ENCODE measurements around the gene MAPK8IP1. TPM values are rescaled to one million over a fixed set of nuclear protein-coding genes. Genes with fewer than 3 reads are reported as not detected.
"Not testable (repeated sequence)": the region's sequence is repeated elsewhere in the genome, so short reads cannot be mapped to it uniquely, and the experiment has no call there.

MAPK8IP1 gene
- total RNA-seq, 1 donor from 2014 or later = 11.5 TPM

GRCh38 chr11:45904309-45904915 is 19.0 kb downstream of the MAPK8IP1 start:
- no peaks in the 10 kb centered on the region for H3K9me3 Mint-ChIP-seq
- DNase-seq (ENCODE audit: low spot score in 2 of 2, unreplicated experiment in 2 of 2) = no peak
- no peaks in the 10 kb centered on the region for H3K36me3 Mint-ChIP-seq
- H3K4me3 Mint-ChIP-seq = no peak overlapping the region
- H3K27me3 Mint-ChIP-seq (ENCODE audit: low read depth) = peaks cover 5% of the 10 kb centered on the region
- H3K4me1 Mint-ChIP-seq = peaks cover 8% of the 10 kb centered on the region
- H3K27ac Mint-ChIP-seq = no peak overlapping the region
- TF ChIP-seq CTCF (IDR thresholded peaks at IDR 0.05; ENCODE audit: unreplicated experiment) = no peak

DNA sequence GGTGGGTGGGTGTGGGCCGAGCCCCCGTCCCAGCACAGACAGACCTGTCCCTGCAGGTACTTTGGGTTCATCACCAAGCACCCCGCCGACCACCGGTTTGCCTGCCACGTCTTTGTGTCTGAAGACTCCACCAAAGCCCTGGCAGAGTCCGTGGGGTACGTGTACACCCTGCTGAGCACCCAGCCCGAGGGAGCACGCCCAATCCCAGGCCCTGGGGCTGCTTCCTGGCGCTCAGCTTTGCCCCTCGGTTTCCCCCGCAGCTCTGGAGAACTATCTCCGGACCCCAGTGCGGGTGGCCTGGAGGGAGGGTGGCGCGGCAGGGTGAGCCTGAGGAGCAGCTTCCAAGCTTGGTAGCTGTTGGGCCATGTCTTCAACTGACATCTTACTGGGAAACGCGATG is 19.6 kb downstream of the MAPK8IP1 start:
- Mint-ChIP-seq H3K27me3 (ENCODE audit: low read depth) (peaks cover 5% of the 10 kb centered on the region), H3K4me3 (no peak overlapping the region), H3K4me1 (peaks cover 8% of the 10 kb centered on the region), H3K9me3 (no peaks in the 10 kb centered on the region), H3K36me3 (no peaks in the 10 kb centered on the region), H3K27ac (no peak overlapping the region)
- TF ChIP-seq CTCF (IDR thresholded peaks at IDR 0.05; ENCODE audit: unreplicated experiment) = no peak
- DNase-seq (ENCODE audit: low spot score in 2 of 2, unreplicated experiment in 2 of 2) = no peak

- H3K36me3 Mint-ChIP-seq; H3K4me3 Mint-ChIP-seq; DNase-seq (ENCODE audit: low spot score in 2 of 2, unreplicated experiment in 2 of 2); H3K9me3 Mint-ChIP-seq; H3K27me3 Mint-ChIP-seq (ENCODE audit: low read depth); H3K27ac Mint-ChIP-seq; H3K4me1 Mint-ChIP-seq: not testable (repeated sequence)
Observed at GRCh38 chr11:45905576-45905975, 20.1 kb downstream of the MAPK8IP1 start.

DNA sequence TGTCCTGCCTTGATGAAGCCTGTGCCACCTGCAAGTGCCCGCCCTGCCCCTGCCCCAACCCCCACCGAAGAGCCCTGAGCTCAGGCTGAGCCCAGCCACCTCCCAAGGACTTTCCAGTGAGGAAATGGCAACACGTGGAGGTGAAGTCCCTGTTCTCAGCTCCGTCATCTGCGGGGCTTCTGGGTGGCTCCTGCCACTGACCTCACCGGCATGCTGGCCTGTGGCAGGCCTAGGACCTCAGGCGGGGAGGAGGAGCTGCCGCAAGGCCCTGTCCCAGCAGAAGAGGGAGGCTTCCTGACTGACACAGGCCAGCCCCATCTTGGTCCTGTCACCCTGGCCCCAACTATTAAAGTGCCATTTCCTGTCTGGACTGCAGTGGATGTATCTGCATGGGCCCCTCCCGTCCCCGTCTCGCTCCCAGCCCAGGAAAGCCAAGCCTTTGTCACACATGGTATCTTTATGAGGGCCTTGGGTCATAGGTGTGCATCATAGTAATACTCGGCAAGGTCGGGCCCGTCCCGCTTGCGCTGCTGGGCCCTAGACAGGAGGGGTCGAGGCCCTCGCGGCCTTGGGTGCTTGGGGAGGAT is 20.7 kb downstream of the MAPK8IP1 start:
- no peak overlapping the region for H3K4me3 Mint-ChIP-seq

DNA sequence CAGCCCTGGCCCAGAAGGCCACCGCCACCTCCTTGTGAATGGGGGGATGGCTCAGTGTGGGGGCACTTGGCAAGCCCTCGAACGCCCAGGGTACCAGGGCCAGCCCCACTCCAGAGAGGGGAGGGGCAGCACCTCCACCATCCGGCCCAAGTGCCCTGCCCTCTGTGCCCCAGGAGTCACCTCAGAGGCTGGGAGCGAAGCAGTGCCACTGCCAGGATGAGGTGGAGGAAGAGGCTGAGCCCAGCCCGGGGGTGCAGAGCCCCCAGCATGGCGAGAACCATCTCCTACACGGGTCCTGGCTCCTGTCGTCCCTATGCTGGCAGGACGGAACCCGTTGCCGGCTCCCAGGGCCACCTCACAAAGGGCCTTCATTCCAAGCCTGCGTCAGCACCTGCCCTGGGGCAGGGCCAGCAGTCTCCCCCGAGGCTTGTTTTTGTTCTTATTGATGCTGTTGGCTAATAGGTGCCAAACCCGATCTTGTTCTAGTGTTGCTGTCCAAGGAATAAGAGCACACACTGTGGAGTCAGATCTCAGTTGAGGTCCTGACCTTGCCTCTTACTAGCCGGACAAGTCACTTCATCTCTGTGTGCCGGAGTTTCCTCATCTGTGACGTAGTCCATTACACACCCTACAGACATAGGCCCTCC is 21.6 kb downstream of the MAPK8IP1 start, which contains the start of gene FREY1:
FREY1 (minus strand) TSS at position 307 of the 647 bp plus-strand sequence; CDS start at position 281, 26 bp downstream.
- Mint-ChIP-seq H3K4me1 (no peaks in the 10 kb centered on the region), H3K27ac (no peak within 1 kb of the TSS), H3K27me3 (ENCODE audit: low read depth) (no peaks in the 10 kb centered on the region), H3K4me3 (no peak within 1 kb of the TSS), H3K9me3 (no peaks in the 10 kb centered on the region), H3K36me3 (peaks cover 5% of the 10 kb centered on the region)
- DNase-seq (ENCODE audit: low spot score in 2 of 2, unreplicated experiment in 2 of 2) = no peak
- TF ChIP-seq CTCF (IDR thresholded peaks at IDR 0.05; ENCODE audit: unreplicated experiment) = no peak

More for the DNA sequence above, 20.7 kb downstream of the MAPK8IP1 start:
- H3K27ac Mint-ChIP-seq = no peak overlapping the region
- TF ChIP-seq CTCF (IDR thresholded peaks at IDR 0.05; ENCODE audit: unreplicated experiment) = no peak
- no peaks in the 10 kb centered on the region for H3K4me1 Mint-ChIP-seq
- no peaks in the 10 kb centered on the region for H3K27me3 Mint-ChIP-seq (ENCODE audit: low read depth)
- DNase-seq (ENCODE audit: low spot score in 2 of 2, unreplicated experiment in 2 of 2) = no peak
- no peaks in the 10 kb centered on the region for H3K9me3 Mint-ChIP-seq
- peaks cover 1% of the 10 kb centered on the region for H3K36me3 Mint-ChIP-seq

DNA sequence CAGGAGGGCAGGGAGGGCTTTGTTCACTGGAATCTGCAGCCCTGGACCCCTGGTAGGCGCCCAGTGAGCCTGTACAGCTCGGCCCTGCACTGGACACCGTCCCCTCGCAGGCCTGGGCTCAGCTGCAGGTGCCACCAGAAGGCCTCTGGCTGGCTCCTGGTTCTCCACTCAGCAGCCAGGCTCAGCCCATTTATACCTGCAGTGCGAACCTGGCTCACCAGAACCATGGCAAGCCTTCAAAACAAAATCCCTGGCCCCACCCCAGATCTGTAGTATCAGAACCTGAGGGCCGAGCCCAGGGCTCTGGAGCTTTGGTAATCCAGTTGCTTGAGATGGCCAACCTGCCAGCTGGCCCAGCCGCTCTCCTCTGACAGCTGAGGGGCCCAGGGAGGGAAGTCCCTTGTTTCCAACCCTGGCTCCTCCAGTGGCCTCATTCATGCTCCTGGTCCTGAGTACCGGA is 22.5 kb downstream of the MAPK8IP1 start:
- Mint-ChIP-seq H3K27me3 (ENCODE audit: low read depth) (no peaks in the 10 kb centered on the region), H3K4me3 (no peak overlapping the region), H3K4me1 (no peaks in the 10 kb centered on the region), H3K9me3 (no peaks in the 10 kb centered on the region), H3K36me3 (peaks cover 5% of the 10 kb centered on the region), H3K27ac (no peak overlapping the region)
- no peak for DNase-seq (ENCODE audit: low spot score in 2 of 2, unreplicated experiment in 2 of 2)
- TF ChIP-seq CTCF (IDR thresholded peaks at IDR 0.05; ENCODE audit: unreplicated experiment) = no peak
